HG03469 (cell line): ENCODE results near the gene CIT.
"Not testable (repeated sequence)": the region's sequence is repeated elsewhere in the genome, so short reads cannot be mapped to it uniquely, and the experiment has no call there.

Experiments
- ATAC-seq: cut with Tn5 transposase; IDR thresholded peaks from one replicate; pipeline ENCODE4 v1.9.1; 2021; ENCODE audit warnings: mild to moderate bottlenecking, moderate library complexity, moderate number of reproducible peaks; ENCODE audit not compliant: unreplicated experiment

The CIT gene

GRCh38 chr12:119744900-119745606 lies 132.1 kb downstream of the CIT start:
- no peak for ATAC-seq

GRCh38 chr12:119742700-119743099 lies 134.4 kb downstream of the CIT start:
- no peak for ATAC-seq

- no peak for ATAC-seq
Measured at GRCh38 chr12:119740830-119741229, 136.3 kb downstream of the CIT start.

GRCh38 chr12:119735079-119735478 lies 142.0 kb downstream of the CIT start:
- no peak for ATAC-seq

GRCh38 chr12:119730381-119730780 lies 146.7 kb downstream of the CIT start:
- ATAC-seq: no peak

- no peak for ATAC-seq
Measured at GRCh38 chr12:119729871-119730270, 147.2 kb downstream of the CIT start.

- ATAC-seq: no peak
Measured at GRCh38 chr12:119728444-119728745, 148.7 kb downstream of the CIT start.

- no peak for ATAC-seq
Measured at GRCh38 chr12:119727600-119728443, 149.3 kb downstream of the CIT start.

GRCh38 chr12:119725523-119725922 lies 151.6 kb downstream of the CIT start:
- no peak for ATAC-seq

GRCh38 chr12:119721306-119721705 lies 155.8 kb downstream of the CIT start:
- no peak for ATAC-seq

GRCh38 chr12:119720349-119720748 lies 156.8 kb downstream of the CIT start:
- ATAC-seq: no peak

- no peak for ATAC-seq
Measured at GRCh38 chr12:119718141-119718540, 159.0 kb downstream of the CIT start.

GRCh38 chr12:119715268-119715620 lies 161.9 kb downstream of the CIT start:
- no peak for ATAC-seq

GRCh38 chr12:119714614-119715267 lies 162.4 kb downstream of the CIT start:
- no peak for ATAC-seq

- ATAC-seq: no peak
Measured at GRCh38 chr12:119713551-119714031, 163.5 kb downstream of the CIT start.

GRCh38 chr12:119712721-119713120 lies 164.4 kb downstream of the CIT start:
- no peak for ATAC-seq

- ATAC-seq: no peak
Measured at GRCh38 chr12:119711693-119712092, 165.4 kb downstream of the CIT start.

GRCh38 chr12:119710965-119711551 lies 166.1 kb downstream of the CIT start:
- ATAC-seq: no peak

- ATAC-seq: no peak
Measured at GRCh38 chr12:119710374-119710964, 166.7 kb downstream of the CIT start.

- ATAC-seq: not testable (repeated sequence)
Measured at GRCh38 chr12:119706427-119706826, 170.7 kb downstream of the CIT start.

- no peak for ATAC-seq
Measured at GRCh38 chr12:119705182-119705581, 171.9 kb downstream of the CIT start.
